NCI-H2029 treated with DMSO at 0.1 percent for 48 hours (cell line): Measurements from ENCODE around the gene RPL37A.

ENCODE experiments used
- DNase-seq: peaks from one replicate; lab custom pipeline; 2025; lab: John Stamatoyannopoulos, UW

The RPL37A gene

GRCh38 chr2:216548901-216549331 lies 50.3 kb downstream of the RPL37A start:
- no peak for DNase-seq

GRCh38 chr2:216549926-216550690 lies 51.5 kb downstream of the RPL37A start:
- DNase-seq = no peak

GRCh38 chr2:216551234-216552068 lies 52.8 kb downstream of the RPL37A start:
- DNase-seq = no peak

- no peak for DNase-seq
Observed at GRCh38 chr2:216553093-216553478, 54.4 kb downstream of the RPL37A start.
